T-helper 1 cell treated with Interleukin-12 subunit alpha and Interleukin-12 subunit beta and Interleukin-4 antibody, amounts not matched to agents 30 ng/mL and 1 ng/mL, for 36 hours (primary cell): Measurements from ENCODE around the gene KPNA6. TPM values are rescaled to one million over a fixed set of nuclear protein-coding genes. Genes with fewer than 3 reads are reported as not detected.
"Not testable (repeated sequence)": the region's sequence is repeated elsewhere in the genome, so short reads cannot be mapped to it uniquely, and the experiment has no call there.

ENCODE experiments used
- intact Hi-C: fragments of 100-400 bp; cut with micrococcal nuclease; formaldehyde crosslinking; loops from one replicate; pipeline ENCODE4 v1.15.1; 2024
- total RNA-seq: library from RNA; stranded (reverse); gene quantifications from 2 replicates; pipeline ENCODE4 v1.2.3, GENCODE V29; 2022

The KPNA6 gene
- total RNA-seq, 1 donor from 2014 or later: 72.7 TPM

GRCh38 chr1:32137111-32137510 is 29.3 kb downstream of the KPNA6 start:
- intact Hi-C loops: no loop called here

- intact Hi-C loops: no loop called here
Measured at GRCh38 chr1:32138965-32139364, 31.1 kb downstream of the KPNA6 start.

- intact Hi-C loops: no loop called here
Measured at GRCh38 chr1:32142446-32143301, 34.8 kb downstream of the KPNA6 start.

GRCh38 chr1:32143302-32143695 is 35.4 kb downstream of the KPNA6 start:
- intact Hi-C loops: not testable (repeated sequence)

- intact Hi-C loops: no loop called here
Measured at GRCh38 chr1:32144033-32144432, 36.2 kb downstream of the KPNA6 start.

- intact Hi-C loops: loop anchor here (5.0 kb wide), 1 partner anchor 40 kb away; the partner anchor contains the start of gene KPNA6
Measured at GRCh38 chr1:32147799-32148198, 39.9 kb downstream of the KPNA6 start.

DNA sequence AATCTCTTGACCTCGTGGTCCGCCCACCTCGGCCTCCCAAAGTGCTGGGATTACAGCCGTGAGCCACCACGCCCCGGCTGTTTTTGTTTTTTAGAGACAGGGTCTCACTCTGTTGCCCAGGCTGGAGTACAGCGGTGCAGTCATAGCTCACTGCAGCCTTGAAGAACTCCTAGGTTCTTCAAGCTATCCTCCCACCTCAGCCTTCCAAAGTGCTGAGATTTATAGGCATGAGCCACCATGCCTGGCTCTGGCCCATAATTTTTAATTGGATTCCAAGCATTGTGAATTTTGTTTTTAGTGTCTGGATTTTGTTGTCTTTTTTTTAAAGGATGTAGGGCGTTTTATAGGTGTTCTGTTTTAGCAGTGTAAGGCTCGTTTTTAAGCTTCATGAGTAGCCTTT is 43.0 kb downstream of the KPNA6 start:
- intact Hi-C loops: no loop called here

DNA sequence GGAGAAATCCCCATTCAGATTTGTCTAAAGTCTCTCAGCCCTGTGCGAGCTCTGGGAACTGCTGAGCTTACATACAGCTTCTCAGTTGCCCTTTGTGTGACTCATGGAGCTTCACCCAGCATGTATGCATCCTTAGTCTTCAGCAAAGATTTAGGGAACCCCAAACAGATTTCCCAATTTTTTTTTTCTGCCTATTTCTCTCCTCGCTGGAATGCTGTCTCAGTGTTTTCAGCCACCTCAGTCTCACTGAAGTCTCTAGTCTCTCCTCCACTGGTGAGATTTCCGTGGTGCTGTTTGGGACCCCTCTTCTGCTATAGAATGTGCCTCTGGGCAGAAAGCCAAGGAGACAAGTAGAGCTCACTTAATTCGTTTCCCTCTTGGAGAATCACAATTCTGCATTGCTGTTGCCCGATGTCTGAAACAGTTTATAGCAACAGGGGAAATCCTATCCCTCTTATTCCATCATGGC is 43.5 kb downstream of the KPNA6 start:
- intact Hi-C loops: no loop called here

- intact Hi-C loops: no loop called here
Measured at GRCh38 chr1:32159189-32159588, 51.3 kb downstream of the KPNA6 start.

DNA sequence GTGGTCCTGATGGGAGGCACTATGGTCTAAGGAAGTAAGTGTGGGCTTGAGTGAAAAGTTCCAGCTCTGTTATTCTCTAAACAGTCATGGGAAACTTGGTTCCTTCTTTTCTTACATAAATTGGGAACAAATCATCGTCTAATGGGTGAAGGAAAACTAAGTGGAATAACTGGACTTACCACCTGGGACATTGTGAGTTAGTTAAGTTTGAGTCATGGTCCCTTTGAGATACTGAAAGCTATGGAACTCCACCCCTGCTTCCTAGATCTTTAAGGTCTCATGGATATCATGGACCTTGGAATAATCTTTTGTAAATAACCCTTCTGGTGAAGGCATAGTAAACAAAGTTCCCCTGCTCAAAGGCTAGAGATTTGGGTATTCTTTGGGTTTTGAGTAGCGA is 55.5 kb downstream of the KPNA6 start:
- intact Hi-C loops: no loop called here

- intact Hi-C loops: not testable (repeated sequence)
Measured at GRCh38 chr1:32165633-32166032, 57.8 kb downstream of the KPNA6 start.

DNA sequence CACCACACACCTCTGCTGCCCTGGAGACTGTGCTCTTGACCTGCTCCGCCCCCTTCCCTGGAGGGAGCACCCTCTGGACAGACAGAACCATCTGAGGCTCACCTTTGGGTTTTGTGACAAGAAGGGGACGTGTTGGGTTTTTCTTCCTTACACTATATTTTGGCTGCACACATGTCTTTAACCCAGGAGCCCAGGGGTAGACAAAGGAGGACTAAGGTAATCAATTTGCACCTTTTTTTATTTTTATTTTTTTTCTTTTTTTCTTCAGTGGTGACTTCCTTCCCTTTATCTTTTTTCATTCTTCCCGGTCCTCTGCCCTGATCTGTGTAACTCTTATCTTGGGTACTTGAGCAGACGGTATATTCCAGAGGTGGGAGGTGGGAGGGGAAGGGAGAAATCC is 63.1 kb downstream of the KPNA6 start:
- intact Hi-C loops: loop anchor here (10.0 kb wide), 1 partner anchor 644 kb away; the partner anchor contains the start of genes S100PBP and YARS1

- intact Hi-C loops: loop anchor here (10.0 kb wide), 1 partner anchor 642 kb away; the partner anchor contains the start of genes S100PBP and YARS1
Measured at GRCh38 chr1:32172621-32173245, 64.9 kb downstream of the KPNA6 start.

DNA sequence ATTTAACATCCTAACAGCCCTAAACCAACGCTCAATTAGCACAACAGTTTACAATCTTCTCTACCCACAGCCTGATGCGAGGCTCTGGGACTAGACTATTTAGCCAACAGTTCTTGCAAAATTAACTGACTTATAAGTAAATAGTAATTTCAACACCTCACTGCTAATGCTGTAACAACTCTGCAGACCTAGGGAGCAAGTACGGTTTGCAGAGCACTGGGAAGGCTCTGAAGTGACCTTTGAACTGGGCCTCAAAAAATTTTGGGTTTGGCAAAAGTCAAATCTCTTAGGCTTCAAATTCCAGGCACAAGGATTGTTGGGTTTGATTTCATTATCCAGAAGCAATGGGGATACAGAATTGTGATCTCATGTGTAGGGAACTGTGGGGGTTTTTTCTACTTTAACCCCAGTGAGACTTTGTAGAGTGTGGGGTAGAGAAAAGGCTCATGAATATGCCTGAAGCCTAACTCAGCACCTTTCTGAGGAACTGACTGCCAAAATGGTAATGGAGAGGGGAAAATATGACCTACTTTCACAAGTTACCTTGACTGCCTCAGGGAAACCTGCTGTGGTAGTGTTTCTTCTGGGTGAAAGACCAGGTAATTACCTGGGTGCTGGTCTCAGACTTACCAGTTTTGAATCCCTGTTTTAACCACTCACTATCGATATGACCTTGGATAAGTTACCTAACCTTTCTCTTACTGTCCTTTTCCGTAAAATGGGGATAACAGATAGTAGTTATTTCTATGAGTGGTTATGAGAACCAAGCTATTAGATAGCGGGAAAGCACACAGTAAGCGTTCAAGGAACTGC is 70.7 kb downstream of the KPNA6 start:
- intact Hi-C loops: loop anchor here (1.0 to 10.0 kb wide), 8 partner anchors 44 to 636 kb away; partner anchors contain the start of genes BSDC1, EIF3I, KHDRBS1 and KPNA6

DNA sequence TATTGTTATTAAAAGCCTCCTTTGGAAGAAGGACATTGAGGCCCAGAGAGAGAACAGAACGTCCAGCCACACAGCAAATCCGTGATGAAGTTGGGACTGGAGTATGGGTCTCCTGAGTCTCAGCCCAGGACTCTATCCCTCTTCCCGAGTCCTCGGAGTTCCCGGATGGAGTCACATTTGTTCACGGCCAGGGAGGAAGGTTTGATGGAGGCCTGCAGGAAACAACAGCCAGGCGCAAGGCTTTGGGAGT is 71.3 kb downstream of the KPNA6 start:
- intact Hi-C loops: loop anchor here (1.0 to 10.0 kb wide), 8 partner anchors 43 to 636 kb away; partner anchors contain the start of genes BSDC1, EIF3I, KHDRBS1 and KPNA6

DNA sequence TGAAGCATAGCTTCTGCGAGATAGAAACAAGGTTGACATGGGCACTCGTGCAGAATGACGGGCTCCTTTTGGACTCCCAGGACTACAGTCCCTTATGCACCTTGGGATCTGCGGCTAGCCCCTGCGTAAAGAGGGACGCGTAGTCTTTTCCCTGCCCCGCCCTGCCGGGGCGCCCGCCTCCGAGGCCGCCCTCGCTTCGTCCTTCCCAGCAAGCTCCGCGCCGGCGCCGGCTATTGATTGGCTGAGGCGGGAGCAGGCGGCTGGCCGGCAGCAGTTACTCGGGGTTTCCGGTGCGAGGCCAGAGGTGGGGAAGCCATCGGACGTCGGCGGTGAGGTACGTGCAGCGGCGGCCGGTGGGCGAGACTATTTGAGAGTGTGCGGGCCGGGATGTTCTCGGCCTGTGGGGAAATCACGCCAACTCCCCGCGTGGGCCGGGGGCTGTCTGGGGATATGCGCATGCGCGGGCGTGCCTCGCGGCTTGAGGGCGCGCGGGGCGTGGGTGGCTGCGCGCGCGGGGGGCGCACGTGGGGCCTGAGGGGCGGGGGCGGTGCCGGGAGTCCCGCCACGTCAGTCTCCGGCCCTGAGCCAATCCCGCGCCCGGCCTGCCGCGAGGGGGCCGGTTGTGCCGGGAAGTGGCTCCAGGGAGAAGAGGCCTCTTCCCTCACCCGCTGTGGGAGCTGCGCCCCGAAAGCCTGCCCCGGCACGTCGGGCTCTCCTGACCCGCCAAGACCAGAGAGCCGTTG is 71.8 kb downstream of the KPNA6 start, which contains the start of gene TXLNA:
Gene TXLNA, plus strand, starts transcription at position 233 of the 743 bp plus-strand sequence. CDS start 671 bp downstream, outside the sequence.
- intact Hi-C loops: loop anchor here (1.0 to 10.0 kb wide), 10 partner anchors 21 to 635 kb away; partner anchors contain the start of genes BSDC1, CCDC28B, EIF3I and KHDRBS1

DNA sequence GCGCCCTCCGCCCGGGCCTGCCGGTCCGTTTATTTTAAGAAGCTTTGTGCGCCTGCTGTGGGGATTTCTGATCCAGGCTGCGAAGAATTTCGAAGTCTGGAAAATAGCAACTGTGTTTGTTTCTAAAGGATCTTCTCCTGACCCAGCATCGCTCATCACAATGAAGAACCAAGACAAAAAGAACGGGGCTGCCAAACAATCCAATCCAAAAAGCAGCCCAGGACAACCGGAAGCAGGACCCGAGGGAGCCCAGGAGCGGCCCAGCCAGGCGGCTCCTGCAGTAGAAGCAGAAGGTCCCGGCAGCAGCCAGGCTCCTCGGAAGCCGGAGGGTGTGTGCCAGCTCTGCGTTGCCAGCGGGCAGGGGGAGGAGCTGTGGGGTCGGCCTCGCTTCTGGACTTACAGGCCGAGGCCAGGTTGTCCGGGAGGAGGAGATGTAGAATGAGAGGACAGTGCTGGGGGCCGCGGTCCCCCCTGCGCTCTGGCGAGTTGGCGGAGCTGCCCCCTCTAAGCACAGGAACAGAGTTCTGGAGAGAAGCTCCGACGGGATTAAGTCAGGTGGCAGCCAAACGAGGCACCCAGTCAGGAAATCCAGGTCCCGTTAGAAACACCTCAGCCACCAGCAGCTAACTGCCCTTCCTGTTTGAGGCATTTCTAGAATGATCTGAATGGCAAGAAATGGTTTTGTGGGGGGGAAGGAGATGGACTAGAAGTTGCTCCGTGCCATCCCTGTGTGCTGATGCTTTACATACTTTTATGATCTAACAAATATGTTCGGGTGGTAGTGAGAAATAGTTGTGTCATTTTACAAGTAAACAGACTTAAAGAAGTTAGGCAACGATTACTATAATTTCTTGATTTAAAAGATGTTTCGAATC is 72.6 kb downstream of the KPNA6 start:
- intact Hi-C loops: loop anchor here (1.0 kb wide), 2 partner anchors 20 to 70 kb away; partner anchors contain the start of gene CCDC28B

DNA sequence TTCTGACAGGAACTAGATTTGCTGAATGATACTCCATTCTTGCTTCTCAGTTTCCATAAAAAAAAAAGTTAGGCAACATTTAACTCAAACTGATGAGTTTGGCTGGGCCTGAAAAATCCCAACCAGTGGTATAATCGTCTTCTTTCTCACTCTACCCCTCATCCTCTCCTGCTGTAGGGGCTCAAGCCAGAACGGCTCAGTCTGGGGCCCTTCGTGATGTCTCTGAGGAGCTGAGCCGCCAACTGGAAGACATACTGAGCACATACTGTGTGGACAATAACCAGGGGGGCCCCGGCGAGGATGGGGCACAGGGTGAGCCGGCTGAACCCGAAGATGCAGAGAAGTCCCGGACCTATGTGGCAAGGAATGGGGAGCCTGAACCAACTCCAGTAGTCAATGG is 73.2 kb downstream of the KPNA6 start:
- intact Hi-C loops: no loop called here

- intact Hi-C loops: no loop called here
Measured at GRCh38 chr1:32181563-32181962, 73.7 kb downstream of the KPNA6 start.

DNA sequence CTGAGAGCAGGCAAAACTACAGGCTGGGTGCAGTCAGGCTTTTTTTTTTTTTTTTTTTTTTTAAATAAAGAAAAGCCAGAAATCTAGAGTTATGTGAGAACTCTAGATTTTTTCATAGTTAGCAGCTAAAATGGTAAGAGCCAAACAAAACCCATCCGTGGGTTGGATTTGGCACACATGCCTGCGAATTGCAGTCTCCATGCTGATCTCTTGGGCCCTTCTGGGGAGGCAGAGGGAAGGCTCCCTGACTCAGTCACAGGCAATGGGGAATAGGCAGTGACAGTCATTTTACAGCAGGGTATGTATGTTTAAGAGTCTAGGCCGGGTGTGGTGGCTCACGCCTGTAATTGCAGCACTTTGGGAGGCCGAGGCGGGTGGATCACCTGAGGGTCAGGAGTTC is 74.2 kb downstream of the KPNA6 start:
- intact Hi-C loops: no loop called here
